Measurements from ENCODE around the gene NR3C1.
A peak's percentile ranks its signal among the peaks of the same experiment; 100 is the strongest.

The NR3C1 gene

DNA sequence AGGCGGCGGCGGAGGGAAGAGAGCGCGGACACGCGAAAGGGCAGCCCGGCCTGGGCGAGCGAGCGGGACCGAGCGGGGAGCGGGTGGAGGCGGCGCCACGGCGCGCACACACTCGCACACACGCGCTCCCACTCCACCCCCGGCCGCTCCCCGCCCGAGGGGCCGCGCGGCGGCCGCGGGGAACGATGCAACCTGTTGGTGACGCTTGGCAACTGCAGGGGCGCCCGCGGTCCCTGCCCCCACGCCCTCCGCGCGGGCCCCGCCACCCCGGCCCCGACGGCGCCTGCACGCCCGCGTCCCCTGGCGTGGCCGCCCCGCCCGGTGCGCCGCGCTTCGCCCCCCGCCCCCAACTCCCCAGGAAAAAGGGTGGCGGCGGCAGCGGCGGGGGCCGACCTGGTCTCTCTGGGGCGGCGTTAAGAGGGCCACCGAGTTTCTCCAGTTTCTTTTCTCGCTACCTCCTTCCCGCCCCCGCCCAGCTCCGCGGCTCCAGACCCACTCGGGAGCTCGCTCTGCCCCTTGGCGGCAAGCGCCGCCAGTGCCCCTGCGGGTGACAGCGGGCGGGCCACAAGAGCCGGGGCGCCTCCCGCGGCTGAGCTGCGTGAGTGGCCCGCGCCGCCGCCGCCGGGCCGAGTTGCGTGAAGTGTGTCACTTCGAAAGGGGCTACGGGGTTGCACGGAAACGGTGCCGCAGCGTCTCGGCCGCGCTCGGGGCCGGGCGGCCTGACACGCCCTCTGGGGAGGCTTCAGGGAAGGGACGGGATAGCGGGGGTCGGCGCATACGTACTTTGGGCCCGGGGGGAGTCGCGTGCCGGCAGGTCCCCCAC is at the start of gene NR3C1:
NR3C1 (minus strand) TSS at position 94 of the 823 bp plus-strand sequence. CDS start 2,847 bp downstream, outside the sequence.
- in situ Hi-C loops (cut with HindIII; ENCODE audit: low pct_unique_long_range_greater_than_20kb, low sequenced_read_pairs) = no loop called here
- peak; percentile 30 to 83 for DNase-seq (ENCODE audit: low read depth in 1 of 2, low spot score in 1 of 2)
- TF ChIP-seq JUND (IDR thresholded peaks at IDR 0.05; ENCODE audit: low read depth) = no peak

GRCh38 chr5:143449772-143450171 is 46.3 kb upstream of the NR3C1 start:
- TF ChIP-seq JUND (IDR thresholded peaks at IDR 0.05; ENCODE audit: low read depth) = no peak
- in situ Hi-C loops (cut with HindIII; ENCODE audit: low pct_unique_long_range_greater_than_20kb, low sequenced_read_pairs) = no loop called here

DNA sequence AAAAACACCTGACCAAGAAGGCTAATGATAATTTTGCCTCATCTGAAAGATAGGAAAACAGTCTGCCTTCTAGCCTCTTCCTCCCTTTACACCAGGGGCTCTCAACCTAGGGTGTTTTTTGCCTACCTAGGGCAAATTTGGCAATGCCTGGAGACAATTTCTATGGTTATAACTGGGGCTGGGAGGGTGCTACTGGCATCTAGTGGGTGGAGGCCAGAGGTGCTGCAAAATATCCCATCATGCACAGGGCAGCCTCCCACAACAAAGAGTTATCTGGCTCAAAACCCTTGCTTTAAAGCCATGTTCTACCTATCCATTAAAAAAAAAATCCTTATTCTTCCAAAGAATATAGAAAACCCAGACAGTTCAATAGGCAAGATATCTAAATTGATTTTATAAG is 45.0 kb upstream of the NR3C1 start:
- in situ Hi-C loops (cut with HindIII; ENCODE audit: low pct_unique_long_range_greater_than_20kb, low sequenced_read_pairs) = no loop called here
- DNase-seq (ENCODE audit: low read depth in 1 of 2, low spot score in 1 of 2) = no peak
- TF ChIP-seq JUND (IDR thresholded peaks at IDR 0.05; ENCODE audit: low read depth) = no peak

More at GRCh38 chr5:143449772-143450171, 46.3 kb upstream of the NR3C1 start:
- no peak for DNase-seq (ENCODE audit: low read depth in 1 of 2, low spot score in 1 of 2)

- no peak for DNase-seq (ENCODE audit: low read depth in 1 of 2, low spot score in 1 of 2)
- TF ChIP-seq JUND (IDR thresholded peaks at IDR 0.05; ENCODE audit: low read depth) = no peak
- in situ Hi-C loops (cut with HindIII; ENCODE audit: low pct_unique_long_range_greater_than_20kb, low sequenced_read_pairs) = no loop called here
These were observed 44.5 kb upstream of the NR3C1 start for GRCh38 chr5:143447983-143448382.

DNA sequence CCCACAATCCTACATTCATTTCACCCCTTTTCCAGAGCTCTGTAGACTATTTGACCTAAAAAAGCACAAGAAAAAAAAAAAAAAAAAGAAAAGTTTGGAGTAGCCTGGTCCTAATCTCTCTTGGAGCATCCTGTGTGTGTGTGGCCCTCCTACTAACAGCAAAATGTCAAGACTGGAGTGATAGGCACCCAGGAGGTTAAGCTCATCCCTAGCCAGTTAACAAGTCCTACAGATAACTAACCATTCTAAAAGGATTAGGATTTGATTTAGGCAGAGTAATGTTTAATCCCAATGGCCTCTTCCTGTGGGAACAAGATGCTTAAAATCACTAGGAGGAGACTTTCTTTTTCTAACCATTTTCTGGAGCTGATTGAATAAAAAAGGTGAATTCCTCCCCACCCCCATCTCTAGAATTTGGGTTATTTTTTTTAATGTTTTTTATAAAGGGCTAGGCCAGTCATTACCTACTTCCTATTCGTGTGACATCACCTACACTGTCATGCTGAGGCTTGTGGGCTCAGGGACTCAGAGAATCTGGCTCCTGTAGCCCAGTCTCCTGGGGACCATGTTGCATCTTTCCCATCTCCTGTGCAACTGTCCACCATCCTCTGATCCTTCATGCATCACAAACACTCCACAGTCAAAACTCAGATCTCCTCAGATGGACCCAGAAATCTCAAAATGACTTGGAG is 43.2 kb upstream of the NR3C1 start:
- no peak for DNase-seq (ENCODE audit: low read depth in 1 of 2, low spot score in 1 of 2)
- in situ Hi-C loops (cut with HindIII; ENCODE audit: low pct_unique_long_range_greater_than_20kb, low sequenced_read_pairs) = no loop called here
- TF ChIP-seq JUND (IDR thresholded peaks at IDR 0.05; ENCODE audit: low read depth) = no peak

DNA sequence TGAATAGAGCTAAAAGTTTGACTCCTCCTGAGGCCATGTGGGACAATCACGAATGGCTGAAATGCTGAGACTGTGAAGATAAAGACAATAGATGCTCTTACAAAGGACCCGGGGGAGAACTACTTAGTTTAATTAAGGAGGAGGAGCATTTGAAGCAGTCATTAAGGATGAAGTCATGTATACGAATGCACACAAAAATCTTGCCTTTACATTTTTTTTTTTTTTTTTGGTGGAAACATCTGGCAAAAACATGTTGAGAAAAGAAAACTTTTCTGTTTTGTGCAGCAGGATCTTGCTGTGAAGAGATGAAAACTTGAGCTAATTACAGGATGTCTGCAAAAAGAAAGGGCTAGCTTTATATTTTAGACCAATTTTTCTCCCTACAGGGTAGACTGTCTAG is 42.3 kb upstream of the NR3C1 start:
- in situ Hi-C loops (cut with HindIII; ENCODE audit: low pct_unique_long_range_greater_than_20kb, low sequenced_read_pairs) = no loop called here
- DNase-seq (ENCODE audit: low read depth in 1 of 2, low spot score in 1 of 2) = no peak
- no peak for TF ChIP-seq JUND (IDR thresholded peaks at IDR 0.05; ENCODE audit: low read depth)

DNA sequence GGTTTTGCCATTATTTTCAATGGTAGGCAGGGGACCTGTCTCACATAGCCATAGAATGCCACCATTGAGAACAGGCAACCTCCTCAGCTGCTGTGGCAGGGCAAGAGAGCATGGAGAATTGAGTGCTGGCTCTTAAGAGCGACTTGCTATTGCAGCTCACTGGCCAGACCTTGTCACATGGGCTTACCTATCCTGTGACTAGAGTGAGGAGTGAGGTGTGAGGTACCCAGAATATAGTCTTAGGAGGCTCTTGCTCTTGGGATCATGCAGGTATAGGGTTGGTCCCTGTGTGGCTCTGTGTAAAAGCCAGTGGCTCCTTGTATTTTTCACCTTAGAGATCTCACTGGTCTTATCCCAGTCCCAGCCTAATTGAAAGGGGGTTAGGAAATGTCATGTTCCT is 39.8 kb upstream of the NR3C1 start:
- DNase-seq (ENCODE audit: low read depth in 1 of 2, low spot score in 1 of 2) = no peak
- in situ Hi-C loops (cut with HindIII; ENCODE audit: low pct_unique_long_range_greater_than_20kb, low sequenced_read_pairs) = no loop called here
- TF ChIP-seq JUND (IDR thresholded peaks at IDR 0.05; ENCODE audit: low read depth) = no peak

- DNase-seq (ENCODE audit: low read depth in 1 of 2, low spot score in 1 of 2) = no peak
- TF ChIP-seq JUND (IDR thresholded peaks at IDR 0.05; ENCODE audit: low read depth) = no peak
- in situ Hi-C loops (cut with HindIII; ENCODE audit: low pct_unique_long_range_greater_than_20kb, low sequenced_read_pairs) = no loop called here
These were observed 38.9 kb upstream of the NR3C1 start for GRCh38 chr5:143442385-143442784.

GRCh38 chr5:143440448-143441115 is 37.1 kb upstream of the NR3C1 start:
- peak in 1 of 2 experiments; percentile 23 for DNase-seq (ENCODE audit: low read depth in 1 of 2, low spot score in 1 of 2)
- in situ Hi-C loops (cut with HindIII; ENCODE audit: low pct_unique_long_range_greater_than_20kb, low sequenced_read_pairs) = no loop called here
- TF ChIP-seq JUND (IDR thresholded peaks at IDR 0.05; ENCODE audit: low read depth) = no peak

DNA sequence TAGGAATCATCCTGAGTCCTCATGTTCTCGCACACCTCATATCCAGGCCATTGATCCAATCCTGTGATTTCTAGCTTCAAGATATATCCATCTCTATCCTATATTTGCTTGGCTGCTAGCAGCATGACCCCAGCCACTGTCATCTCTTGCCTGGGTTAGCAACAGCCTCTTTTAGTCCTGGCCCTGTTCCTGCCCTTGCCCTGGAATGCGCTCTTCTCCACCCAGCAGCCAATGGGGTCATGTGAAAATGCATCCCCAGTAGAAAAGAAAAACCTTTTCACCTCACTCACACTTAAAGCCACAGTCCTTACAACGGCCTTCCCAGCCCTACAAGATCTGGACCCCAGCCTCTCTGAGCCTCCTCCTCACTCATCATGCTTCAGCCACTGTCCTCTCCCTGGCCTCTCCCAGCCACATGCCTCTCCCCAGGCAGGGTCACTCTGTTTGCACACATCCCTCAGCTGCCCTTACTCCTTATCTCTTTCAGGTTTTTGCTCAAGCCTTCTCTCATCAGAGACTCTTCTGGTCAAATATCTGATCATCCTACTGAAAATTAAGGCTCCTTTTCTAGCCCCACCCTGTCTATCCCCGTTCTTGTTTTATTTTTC is 34.3 kb upstream of the NR3C1 start:
- in situ Hi-C loops (cut with HindIII; ENCODE audit: low pct_unique_long_range_greater_than_20kb, low sequenced_read_pairs) = no loop called here
- no peak for TF ChIP-seq JUND (IDR thresholded peaks at IDR 0.05; ENCODE audit: low read depth)

GRCh38 chr5:143436871-143437270 is 33.4 kb upstream of the NR3C1 start:
- in situ Hi-C loops (cut with HindIII; ENCODE audit: low pct_unique_long_range_greater_than_20kb, low sequenced_read_pairs) = no loop called here
- TF ChIP-seq JUND (IDR thresholded peaks at IDR 0.05; ENCODE audit: low read depth) = no peak
- DNase-seq (ENCODE audit: low read depth in 1 of 2, low spot score in 1 of 2) = no peak

More for the DNA sequence above, 34.3 kb upstream of the NR3C1 start:
- DNase-seq (ENCODE audit: low read depth in 1 of 2, low spot score in 1 of 2) = no peak

DNA sequence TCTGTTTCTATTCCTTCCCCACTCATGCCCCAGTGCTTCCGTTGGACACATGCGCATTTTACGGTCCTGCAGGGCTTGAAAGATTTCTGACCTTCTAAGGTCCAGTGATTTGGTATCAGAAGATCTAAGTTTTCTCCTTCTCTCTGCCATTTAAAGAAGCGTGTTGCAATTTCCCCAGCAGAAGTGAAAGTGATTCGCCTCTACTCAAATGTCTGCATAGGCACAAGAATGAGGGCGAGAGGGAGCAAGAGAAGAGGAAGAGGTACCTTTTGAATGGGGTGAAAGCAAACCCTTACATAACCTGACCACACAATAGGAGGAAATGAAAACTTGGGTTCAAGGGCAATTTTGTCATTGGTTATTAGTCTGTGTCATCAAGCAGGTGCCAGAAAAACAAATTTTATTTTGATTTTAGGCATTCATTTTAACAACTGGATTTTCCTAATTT is 31.7 kb upstream of the NR3C1 start:
- DNase-seq (ENCODE audit: low read depth in 1 of 2, low spot score in 1 of 2) = no peak
- in situ Hi-C loops (cut with HindIII; ENCODE audit: low pct_unique_long_range_greater_than_20kb, low sequenced_read_pairs) = no loop called here

More for the DNA sequence above, 31.7 kb upstream of the NR3C1 start:
- TF ChIP-seq JUND (IDR thresholded peaks at IDR 0.05; ENCODE audit: low read depth) = no peak
